OCI-LY1 (cell line): ENCODE data around the gene KIF4A.

Experiments used
- EZH2 ChIP-seq: fragments of 200-600 bp; sonication (generic), shearing (Covaris generic); IDR thresholded peaks from 2 replicates; pipeline ENCODE4 v1.8.0; 2017; ENCODE audit warnings: borderline replicate concordance, mixed run types, mild to moderate bottlenecking, antibody characterized with exemption, low read length, moderate library complexity, mixed read lengths
- TF ChIP-seq, protein P1 (sequence below): fragments of 200-600 bp; sonication (generic), shearing (Covaris generic); IDR thresholded peaks from 2 replicates; pipeline ENCODE4 v1.5.1; 2017; ENCODE audit warnings: mild to moderate bottlenecking, antibody characterized with exemption, low read length, moderate library complexity, mixed read lengths

DNA sequence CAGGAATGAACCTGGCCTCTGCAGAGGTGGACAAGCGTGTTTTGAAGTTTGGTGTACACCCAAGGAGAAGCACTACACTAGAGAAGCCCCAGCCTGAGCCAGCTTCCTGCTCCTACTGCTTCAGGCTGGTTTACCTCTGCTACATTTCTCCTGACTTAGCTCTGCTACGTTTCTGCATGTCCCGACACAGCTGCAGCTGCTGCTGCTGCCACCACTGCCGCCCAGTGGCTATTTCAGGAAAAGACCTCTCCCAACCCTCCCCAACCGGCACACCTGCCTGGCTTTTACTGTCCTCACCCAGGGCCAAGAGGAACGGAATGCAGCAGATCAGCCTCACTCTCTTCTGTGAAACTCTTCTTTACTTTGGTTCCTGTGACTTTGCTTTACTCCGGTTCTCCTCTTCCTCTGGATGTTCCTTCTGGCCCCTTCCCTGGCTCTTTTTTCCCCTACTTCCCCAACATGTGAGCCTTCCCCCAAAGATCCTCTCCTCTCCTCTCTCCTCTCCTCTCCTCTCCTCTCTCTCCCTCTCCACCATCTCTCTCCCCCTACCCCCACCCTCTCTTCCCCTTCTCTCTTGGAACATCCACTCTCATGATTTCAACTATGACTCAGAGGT, 26.8 kb upstream of the KIF4A start:
- TF ChIP-seq, protein P1, sequence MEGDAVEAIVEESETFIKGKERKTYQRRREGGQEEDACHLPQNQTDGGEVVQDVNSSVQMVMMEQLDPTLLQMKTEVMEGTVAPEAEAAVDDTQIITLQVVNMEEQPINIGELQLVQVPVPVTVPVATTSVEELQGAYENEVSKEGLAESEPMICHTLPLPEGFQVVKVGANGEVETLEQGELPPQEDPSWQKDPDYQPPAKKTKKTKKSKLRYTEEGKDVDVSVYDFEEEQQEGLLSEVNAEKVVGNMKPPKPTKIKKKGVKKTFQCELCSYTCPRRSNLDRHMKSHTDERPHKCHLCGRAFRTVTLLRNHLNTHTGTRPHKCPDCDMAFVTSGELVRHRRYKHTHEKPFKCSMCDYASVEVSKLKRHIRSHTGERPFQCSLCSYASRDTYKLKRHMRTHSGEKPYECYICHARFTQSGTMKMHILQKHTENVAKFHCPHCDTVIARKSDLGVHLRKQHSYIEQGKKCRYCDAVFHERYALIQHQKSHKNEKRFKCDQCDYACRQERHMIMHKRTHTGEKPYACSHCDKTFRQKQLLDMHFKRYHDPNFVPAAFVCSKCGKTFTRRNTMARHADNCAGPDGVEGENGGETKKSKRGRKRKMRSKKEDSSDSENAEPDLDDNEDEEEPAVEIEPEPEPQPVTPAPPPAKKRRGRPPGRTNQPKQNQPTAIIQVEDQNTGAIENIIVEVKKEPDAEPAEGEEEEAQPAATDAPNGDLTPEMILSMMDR = peak; percentile 49
- no peak for TF ChIP-seq EZH2
